Peyer's patch (tissue), 4 donors: ENCODE data around the gene FAM163A.

ENCODE experiments used
- CTCF ChIP-seq, 6 experiments: fragments of 450-650 bp in 4 of 6; fragments of 200-600 bp in 2 of 6; sonication (generic) in 1 of 6; IDR thresholded peaks; one replicate each; pipeline ENCODE4 v1.5.1; 2017 to 2019; ENCODE audit warnings: antibody characterized with exemption in 6 of 6, mild to moderate bottlenecking in 3 of 6, moderate library complexity in 1 of 6
- POLR2A ChIP-seq, 2 donors: fragments of 450-650 bp; IDR thresholded peaks; one replicate each; pipeline ENCODE4 v1.5.1; 2017; ENCODE audit warnings: antibody characterized with exemption in 2 of 2, mild to moderate bottlenecking in 2 of 2, moderate library complexity in 2 of 2

- TF ChIP-seq CTCF (IDR thresholded peaks at IDR 0.05) (no peak), POLR2A (IDR thresholded peaks at IDR 0.05) (no peak)
Measured at GRCh38 chr1:179817789-179818188, 74.7 kb downstream of the FAM163A start.
